Measurements from ENCODE around the gene IFNA10.
"Not testable (repeated sequence)": the region's sequence is repeated elsewhere in the genome, so short reads cannot be mapped to it uniquely, and the experiment has no call there.

IFNA10 gene

GRCh38 chr9:21207043-21207442 is at the start of gene IFNA10:
Gene IFNA10 (minus strand): TSS chr9:21207143. CDS start chr9:21207097, 46 bp downstream.
- DNase-seq (ENCODE audit: low spot score), result not testable (repeated sequence)

DNA sequence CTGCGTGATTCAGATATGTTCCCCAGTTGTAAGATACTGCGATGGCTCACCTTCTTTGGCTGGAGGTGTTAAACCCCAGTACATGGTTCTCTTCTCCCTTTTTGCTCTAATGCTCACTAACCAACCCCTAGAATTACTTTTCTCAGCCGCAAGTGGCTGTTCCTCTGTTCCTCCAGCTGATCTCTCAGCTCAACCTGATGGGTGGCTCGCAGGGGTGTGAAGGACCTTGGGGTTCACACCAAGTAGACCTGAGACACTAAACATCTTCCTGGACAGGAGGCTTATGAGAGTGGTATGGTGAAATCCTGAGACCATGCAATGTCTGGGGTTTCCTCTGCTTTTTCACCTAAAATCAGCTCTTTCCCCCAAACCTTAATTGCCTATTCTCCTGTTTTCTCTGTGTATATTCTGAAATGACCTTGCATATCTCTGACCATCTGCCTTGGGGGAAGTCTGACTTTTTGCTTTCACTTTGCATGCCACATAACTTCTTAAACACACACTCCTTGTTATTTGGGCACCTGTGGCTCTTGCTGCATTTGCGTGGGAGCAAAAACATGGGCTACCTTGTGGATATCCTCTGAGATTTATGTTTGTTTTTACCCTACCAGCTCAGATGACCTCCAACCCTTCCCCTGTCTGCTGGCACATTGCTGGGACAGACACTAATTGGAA is 48.7 kb upstream of the IFNA10 start:
- DNase-seq (ENCODE audit: low spot score), result no peak

GRCh38 chr9:21252721-21253547 is 46.0 kb upstream of the IFNA10 start:
- no peak for DNase-seq (ENCODE audit: low spot score)

DNA sequence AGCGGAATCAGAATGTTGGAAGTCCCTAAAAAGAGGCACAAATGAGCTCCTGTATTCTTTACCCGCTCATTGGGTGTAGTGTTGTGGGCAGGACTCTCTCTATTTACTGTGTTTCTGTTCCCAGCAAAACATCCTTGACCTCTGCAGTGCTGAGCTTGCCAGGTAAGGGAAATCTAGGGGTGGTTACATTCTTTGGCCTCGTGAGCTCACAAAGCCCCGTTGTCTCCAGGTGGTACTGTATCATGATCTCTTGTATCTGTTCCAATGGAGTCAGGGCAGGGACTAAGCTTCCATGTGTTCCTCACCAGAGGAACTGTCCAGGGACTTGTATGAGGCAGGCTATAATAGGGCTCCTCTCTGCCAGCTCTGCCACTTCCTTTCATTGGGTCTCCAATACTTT is 44.7 kb upstream of the IFNA10 start:
- DNase-seq (ENCODE audit: low spot score), result no peak

GRCh38 chr9:21251190-21251589 is 44.2 kb upstream of the IFNA10 start:
- DNase-seq (ENCODE audit: low spot score), result no peak

DNA sequence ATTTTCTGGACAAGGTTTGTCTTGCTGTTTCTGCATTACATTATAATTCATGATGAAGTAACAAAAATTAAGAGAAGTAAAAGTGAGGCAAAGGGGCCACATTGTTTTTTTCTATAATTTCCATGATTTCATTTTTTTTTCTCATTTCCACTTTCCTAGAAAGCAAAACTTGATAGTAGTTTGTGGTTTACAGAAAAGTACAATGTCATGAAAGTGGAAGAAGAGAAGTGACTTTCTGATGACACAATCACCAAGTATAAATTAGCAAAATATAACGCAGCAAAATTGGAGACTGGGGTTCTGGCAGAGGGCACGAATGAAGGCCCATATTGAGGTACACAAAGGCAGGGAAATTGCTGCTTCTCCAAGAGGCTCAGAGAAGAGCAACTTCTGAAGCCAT is 37.9 kb upstream of the IFNA10 start:
- no peak for DNase-seq (ENCODE audit: low spot score)

DNA sequence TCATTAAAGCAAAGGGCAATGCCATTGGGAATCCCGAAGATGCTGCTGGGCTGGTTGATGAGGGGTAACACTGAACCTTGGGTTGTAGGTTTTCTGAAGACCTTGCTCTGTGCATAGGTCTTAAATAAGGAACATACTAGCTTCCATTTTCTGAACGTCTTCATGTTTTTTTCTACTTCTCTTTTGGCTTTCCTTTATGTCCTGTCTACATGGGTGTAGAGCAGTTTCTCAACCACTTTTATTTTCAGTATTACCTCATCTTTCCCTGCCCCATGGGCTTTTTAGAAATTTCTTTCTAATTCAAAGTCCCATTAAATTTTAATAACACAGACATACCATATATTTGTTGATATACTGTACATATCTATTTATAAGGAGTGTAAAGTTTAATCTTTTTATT is 33.0 kb upstream of the IFNA10 start, which contains the start of gene IFNA14:
IFNA14 (minus strand) TSS at position 95 of the 400 bp plus-strand sequence; CDS start at position 25, 70 bp downstream.
- DNase-seq (ENCODE audit: low spot score), result no peak

- DNase-seq (ENCODE audit: low spot score), result not testable (repeated sequence)
Observed at GRCh38 chr9:21236360-21236714, 29.4 kb upstream of the IFNA10 start.

DNA sequence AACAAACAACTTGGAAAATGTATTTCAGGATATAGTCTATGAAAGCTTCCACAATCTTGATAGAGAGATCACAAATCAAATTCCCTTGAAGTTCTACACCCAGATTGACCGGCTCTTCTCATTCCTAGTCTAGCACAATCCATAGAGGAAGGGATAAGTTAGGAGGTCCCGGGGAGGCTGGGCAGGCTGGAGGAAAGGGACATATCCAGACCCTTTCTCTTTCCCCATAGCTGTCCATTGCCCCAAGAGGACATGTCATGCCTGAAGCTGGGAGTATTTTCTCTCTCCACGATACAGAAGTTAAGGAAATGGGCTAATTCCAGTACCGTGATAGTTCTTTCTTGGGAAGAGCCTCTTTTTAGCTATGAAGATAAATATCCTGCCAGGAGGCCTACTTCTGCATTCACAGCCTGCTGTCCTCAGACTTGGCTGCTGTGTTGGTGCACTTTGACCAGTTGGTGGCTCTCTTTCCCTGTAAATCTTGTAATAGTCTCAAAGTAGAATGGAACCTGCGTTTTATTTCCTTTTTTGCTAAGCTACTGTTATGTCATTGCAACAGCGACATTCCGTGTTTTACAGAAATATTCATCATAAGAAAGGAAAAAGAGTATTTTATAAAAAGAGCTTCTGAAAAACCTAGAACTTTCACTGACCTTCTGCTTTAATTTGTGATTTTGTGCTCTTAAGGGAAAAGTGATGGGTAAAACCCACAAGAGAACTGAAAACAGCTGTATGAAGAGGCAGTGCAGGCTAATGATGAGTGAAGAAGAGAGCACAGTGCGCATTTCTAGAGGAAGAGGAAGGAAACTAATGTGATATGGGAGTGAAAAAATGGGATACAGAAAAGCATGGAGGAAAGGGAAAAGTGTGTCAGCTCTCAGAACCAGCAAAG is 28.8 kb upstream of the IFNA10 start:
- DNase-seq (ENCODE audit: low spot score), result not testable (repeated sequence)

DNA sequence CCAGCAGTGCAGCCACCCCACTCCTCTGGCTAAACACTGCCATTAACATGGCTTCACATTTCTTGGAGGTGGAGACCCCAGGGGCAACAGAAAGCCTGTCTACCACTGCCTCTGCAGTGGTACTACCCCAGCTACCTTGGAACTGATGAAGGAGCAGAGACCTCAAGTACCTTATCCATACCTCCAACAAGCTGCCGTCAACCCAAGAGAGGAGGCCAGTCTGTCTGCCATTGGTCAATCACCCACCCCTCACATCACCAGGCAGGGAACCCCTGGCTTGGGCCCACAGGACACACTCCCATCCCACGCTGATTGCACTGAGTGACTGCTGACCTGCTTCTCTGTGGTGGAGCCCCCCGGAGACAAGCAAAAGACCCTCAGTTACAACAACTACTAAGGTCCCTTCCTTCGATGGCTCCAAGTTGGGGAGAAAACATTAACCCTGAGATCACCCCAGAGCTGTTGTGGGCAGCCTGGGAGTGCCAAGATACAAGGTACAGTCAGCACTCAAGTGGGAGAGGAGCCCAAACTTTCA is 27.3 kb upstream of the IFNA10 start:
- no peak for DNase-seq (ENCODE audit: low spot score)

DNA sequence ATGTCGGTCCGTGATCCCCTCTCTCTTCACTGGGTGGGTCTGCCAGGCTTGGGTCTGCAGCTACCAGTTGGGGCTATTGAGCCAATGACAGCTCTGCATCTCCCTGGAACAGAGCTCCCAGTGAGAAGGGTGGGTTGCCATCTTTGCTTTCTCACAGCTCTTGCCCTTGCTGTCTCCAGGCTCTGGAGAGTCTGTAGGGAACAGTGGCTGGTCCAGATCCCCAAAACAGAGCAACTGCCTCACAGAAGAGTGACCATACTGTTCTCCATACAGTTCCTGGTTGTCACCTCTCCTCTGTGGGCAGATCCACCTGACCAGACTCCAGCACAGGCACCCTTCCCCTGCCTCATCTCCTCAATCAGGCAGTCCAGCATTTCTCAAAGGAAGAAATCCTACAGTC is 26.3 kb upstream of the IFNA10 start:
- no peak for DNase-seq (ENCODE audit: low spot score)

- no peak for DNase-seq (ENCODE audit: low spot score)
Observed at GRCh38 chr9:21228122-21228521, 21.2 kb upstream of the IFNA10 start, which contains the start of gene IFNA17. Gene IFNA17 (minus strand): TSS chr9:21228222. CDS start chr9:21228173, 49 bp downstream.

DNA sequence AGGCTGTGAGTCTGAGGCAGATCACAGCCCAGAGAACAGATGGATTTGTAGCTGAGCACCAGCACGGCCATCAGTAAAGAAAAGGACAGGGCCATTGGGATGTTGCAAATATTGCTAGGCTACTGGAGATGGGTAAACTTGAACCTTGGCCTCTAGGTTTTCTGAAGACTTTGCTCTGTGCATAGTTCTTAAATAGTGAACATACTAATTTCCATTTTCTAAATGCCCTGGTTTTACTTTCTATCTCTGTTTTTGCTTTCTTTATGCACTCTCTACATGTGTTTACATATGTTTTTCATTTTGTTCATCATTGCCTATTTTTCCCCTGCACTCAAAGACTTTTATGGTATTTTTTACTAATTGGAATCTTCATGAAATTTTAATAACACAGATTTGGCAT is 10.3 kb upstream of the IFNA10 start, which contains the start of gene IFNA16:
IFNA16 (minus strand) TSS at position 101 of the 400 bp plus-strand sequence; CDS start at position 95, 6 bp downstream.
- DNase-seq (ENCODE audit: low spot score), result not testable (repeated sequence)

DNA sequence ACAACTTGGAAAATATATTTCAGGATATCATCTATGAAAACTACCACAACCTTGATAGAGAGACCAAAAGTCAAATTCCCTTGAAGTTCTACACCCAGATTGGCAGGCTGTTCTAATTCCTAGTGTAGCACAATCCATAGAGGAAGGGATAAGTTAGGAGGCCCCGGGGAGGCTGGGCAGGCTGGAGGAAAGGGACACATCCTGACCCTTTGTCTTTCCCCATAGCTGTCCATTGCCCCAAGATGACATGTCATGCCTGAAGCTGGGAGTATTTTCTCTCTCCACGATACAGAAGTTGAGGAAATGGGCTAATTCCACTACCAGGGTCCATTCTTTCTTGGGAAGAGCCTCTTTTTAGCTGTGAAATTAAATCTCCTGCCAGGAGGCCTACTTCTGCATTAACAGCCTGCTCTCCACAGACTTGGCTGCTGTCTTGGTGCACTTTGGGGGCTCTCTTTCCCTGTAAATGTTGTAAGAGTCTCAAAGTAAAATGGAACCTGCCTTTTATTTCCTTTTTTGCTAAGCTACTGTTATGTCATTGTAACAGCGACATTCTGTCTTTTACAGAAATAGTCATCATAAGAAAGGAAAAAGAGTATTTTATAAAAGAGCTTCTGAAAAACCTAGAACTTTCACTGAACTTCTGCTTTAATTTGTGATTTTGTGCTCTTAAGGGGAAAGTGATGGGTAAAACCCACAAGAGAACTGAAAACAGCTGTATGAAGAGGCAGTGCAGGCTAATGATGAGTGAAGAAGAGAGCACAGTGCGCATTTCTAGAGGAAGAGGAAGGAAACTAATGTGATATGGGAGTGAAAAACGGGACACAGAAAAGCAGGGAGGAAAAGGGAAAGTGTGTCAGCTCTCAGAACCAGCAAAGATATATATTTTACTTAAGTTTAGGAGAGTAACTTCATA is 6.7 kb upstream of the IFNA10 start:
- not testable (repeated sequence) for DNase-seq (ENCODE audit: low spot score)

- not testable (repeated sequence) for DNase-seq (ENCODE audit: low spot score)
Observed at GRCh38 chr9:21212160-21212559, 5.2 kb upstream of the IFNA10 start.

- not testable (repeated sequence) for DNase-seq (ENCODE audit: low spot score)
Observed at GRCh38 chr9:21210782-21211181, 3.8 kb upstream of the IFNA10 start.

DNA sequence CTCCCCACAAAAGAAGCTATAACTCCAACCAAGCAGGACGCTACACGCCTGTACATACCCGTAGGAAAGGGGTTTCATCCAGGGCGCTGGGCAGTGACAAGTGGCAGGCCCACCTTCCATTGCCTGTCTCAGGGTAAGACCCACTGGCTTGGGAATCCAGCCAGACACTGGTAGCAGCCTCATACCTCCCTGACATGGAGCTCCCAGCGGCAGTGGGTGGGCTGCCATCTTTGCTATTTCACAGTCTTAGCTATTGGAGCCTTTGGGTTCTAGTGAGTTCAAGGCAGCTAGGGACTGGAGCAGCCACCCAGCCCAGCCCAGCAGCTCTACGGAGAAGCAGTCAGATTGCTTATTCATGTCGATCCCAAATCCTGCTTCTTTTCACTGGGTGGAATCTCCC is 3.4 kb upstream of the IFNA10 start:
- DNase-seq (ENCODE audit: low spot score), result no peak

GRCh38 chr9:21205204-21205603 is 1.7 kb downstream of the IFNA10 start:
- DNase-seq (ENCODE audit: low spot score), result no peak

DNA sequence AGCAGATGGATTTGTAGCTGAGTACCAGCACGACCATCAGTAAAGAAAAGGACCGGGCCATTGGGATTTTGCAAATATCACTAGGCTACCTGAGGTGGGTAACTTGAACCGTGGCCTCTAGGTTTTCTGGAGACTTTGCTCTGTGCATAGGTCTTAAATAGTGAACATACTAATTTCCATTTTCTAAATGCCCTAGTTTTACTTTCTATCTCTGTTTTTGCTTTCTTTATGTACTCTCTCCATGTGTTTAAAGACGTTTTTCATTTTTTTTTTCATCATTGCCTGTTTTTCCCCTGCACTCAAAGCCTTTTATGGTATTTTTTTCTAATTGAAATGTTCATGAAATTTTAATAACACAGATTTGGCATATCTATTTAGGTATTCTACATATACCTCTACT is 4.8 kb downstream of the IFNA10 start, which contains the start of gene IFNA7:
IFNA7 (minus strand) TSS at position 101 of the 400 bp plus-strand sequence; CDS start at position 61, 40 bp downstream.
- DNase-seq (ENCODE audit: low spot score), result not testable (repeated sequence)
